ENCODE measurements around the gene WNK3. TPM values are rescaled to one million over a fixed set of nuclear protein-coding genes. Genes with fewer than 3 reads are reported as not detected.

The WNK3 gene
- polyA plus RNA-seq, 1 donor (not counting 4 experiments of a cell fraction or from before 2014, with no cell fraction given): 0.26 TPM

DNA sequence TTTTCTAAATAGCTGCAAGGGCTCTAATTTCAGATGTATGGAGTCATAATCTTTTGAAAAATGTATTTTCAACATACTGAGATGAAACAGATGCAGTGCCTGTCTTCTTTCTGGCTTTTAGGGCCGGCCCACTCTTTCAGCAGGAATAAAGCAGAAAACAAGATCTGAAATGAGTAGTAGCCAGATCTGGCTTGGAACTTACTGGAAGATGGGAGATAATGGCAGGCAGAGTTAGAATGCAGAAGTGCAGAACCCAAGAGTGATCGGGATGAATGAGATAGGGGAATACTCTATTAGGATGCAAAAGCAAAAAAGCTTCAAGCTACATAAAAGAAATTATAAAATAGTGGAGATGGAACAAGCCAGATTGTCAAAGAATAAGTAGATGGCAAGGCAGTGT lies 173.4 kb downstream of the WNK3 start:
- Histone ChIP-seq H3K4me1 (ENCODE audit: control insufficient read depth, extremely low read depth, insufficient read depth, low read length) (peaks cover 7% of the 10 kb centered on the region), H3K36me3 (ENCODE audit: control insufficient read depth in 2 of 2, extremely low read depth in 1 of 2, insufficient read depth in 2 of 2, low read length in 2 of 2) (no peaks in the 10 kb centered on the region), H3K27ac (ENCODE audit: control insufficient read depth, insufficient read depth, low read length) (no peak overlapping the region), H4K20me1 (ENCODE audit: control insufficient read depth, extremely low read depth, insufficient read depth, low read length) (no peaks in the 10 kb centered on the region), H3K27me3 (ENCODE audit: control insufficient read depth, extremely low read depth, insufficient read depth, low read length) (no peaks in the 10 kb centered on the region), H3K4me2 (ENCODE audit: control insufficient read depth, extremely low read depth, insufficient read depth, low read depth, low read length) (no peak overlapping the region), H3K9me3 (ENCODE audit: control insufficient read depth, low read depth, low read length) (no peaks in the 10 kb centered on the region), H3K79me2 (ENCODE audit: control insufficient read depth, insufficient read depth, low read length) (peaks cover 19% of the 10 kb centered on the region), H2AFZ (ENCODE audit: control insufficient read depth, low read length) (no peak overlapping the region), H3K9ac (ENCODE audit: control insufficient read depth, extremely low read depth, insufficient read depth, low read length) (no peak overlapping the region), H3K4me3 (ENCODE audit: control insufficient read depth in 2 of 3, extremely low read depth in 1 of 3, insufficient read depth in 2 of 3, low read depth in 1 of 3, low read length in 3 of 3) (no peak overlapping the region), H3K9me1 (ENCODE audit: control insufficient read depth, extremely low read depth, insufficient read depth, low read length) (no peaks in the 10 kb centered on the region)
- TF ChIP-seq EZH2 (IDR thresholded peaks at IDR 0.05; ENCODE audit: low read length): no peak
- TF ChIP-seq, protein P1, sequence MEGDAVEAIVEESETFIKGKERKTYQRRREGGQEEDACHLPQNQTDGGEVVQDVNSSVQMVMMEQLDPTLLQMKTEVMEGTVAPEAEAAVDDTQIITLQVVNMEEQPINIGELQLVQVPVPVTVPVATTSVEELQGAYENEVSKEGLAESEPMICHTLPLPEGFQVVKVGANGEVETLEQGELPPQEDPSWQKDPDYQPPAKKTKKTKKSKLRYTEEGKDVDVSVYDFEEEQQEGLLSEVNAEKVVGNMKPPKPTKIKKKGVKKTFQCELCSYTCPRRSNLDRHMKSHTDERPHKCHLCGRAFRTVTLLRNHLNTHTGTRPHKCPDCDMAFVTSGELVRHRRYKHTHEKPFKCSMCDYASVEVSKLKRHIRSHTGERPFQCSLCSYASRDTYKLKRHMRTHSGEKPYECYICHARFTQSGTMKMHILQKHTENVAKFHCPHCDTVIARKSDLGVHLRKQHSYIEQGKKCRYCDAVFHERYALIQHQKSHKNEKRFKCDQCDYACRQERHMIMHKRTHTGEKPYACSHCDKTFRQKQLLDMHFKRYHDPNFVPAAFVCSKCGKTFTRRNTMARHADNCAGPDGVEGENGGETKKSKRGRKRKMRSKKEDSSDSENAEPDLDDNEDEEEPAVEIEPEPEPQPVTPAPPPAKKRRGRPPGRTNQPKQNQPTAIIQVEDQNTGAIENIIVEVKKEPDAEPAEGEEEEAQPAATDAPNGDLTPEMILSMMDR (optimal IDR thresholded peaks at IDR 0.05 in 1 of 3, IDR thresholded peaks at IDR 0.05 in 1 of 3, conservative IDR thresholded peaks at IDR 0.05 in 1 of 3; ENCODE audit: extremely low read depth in 1 of 3, insufficient read depth in 2 of 3, low read length in 3 of 3): no peak
- FAIRE-seq: no peak
- DNase-seq (ENCODE audit: low read depth, low spot score): no peak
- dilution Hi-C loops (cut with MboI; ENCODE audit: extremely low pct_ligation_motif_present, low sequenced_read_pairs): no loop called here

DNA sequence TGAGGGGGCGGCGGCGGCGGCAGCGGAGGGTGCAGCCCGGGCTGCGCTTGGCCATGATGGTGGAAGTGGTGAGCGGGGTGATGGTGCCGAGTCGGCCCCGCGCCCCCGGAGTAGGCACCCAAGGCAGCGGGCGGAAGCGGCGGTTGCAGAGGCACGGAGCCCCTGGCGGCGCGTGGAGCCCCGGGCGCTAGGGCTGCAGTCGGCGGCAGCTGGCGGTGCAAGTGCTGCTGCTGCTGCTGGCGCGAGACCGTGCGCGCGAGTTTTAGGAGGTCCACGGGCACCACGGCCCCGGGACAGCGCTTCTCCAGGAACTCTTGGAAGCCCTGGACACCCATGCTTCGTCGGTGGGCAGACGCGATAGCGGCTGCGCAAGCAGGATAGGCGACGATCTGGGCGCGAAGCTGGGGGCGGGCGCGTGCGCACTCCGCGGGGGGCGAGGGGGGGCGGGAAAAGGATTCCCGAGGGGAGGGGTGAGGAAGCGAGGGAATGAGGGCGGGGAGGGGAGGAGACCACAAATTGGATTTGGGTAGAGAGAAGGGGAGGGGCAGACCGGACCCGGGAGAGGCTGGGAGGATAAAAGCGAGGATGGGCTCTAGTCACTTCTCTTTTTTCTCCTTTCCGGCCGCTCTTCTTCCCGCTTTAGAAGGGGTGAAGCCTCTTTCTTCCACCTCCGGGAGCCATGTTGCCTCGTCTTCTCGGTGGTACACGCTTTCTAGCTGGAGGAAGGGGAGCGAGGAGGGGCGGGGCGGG lies 174.8 kb downstream of the WNK3 start, which contains the start of gene FAM120C:
TSS of gene FAM120C (minus strand) at position 391 of the 750 bp plus-strand sequence. CDS start at position 335, 56 bp downstream.
- Histone ChIP-seq H3K27ac (ENCODE audit: control insufficient read depth, insufficient read depth, low read length) (peak within 1 kb of the TSS; percentile 78), H3K79me2 (ENCODE audit: control insufficient read depth, insufficient read depth, low read length) (peaks cover 27% of the 10 kb centered on the region)

More for the DNA sequence above, 174.8 kb downstream of the WNK3 start, which contains the start of gene FAM120C:
- H3K9me1 ChIP-seq (ENCODE audit: control insufficient read depth, extremely low read depth, insufficient read depth, low read length): no peaks in the 10 kb centered on the region
- no peaks in the 10 kb centered on the region for H3K36me3 ChIP-seq (ENCODE audit: control insufficient read depth in 2 of 2, extremely low read depth in 1 of 2, insufficient read depth in 2 of 2, low read length in 2 of 2)
- H3K27me3 ChIP-seq (ENCODE audit: control insufficient read depth, extremely low read depth, insufficient read depth, low read length): no peaks in the 10 kb centered on the region
- H3K4me3 ChIP-seq (ENCODE audit: control insufficient read depth in 2 of 3, extremely low read depth in 1 of 3, insufficient read depth in 2 of 3, low read depth in 1 of 3, low read length in 3 of 3): peak within 1 kb of the TSS; percentile 55 to 74 (median 55)
- H3K9ac ChIP-seq (ENCODE audit: control insufficient read depth, extremely low read depth, insufficient read depth, low read length): peak within 1 kb of the TSS; percentile 79
- dilution Hi-C loops (cut with MboI; ENCODE audit: extremely low pct_ligation_motif_present, low sequenced_read_pairs): no loop called here
- peaks cover 15% of the 10 kb centered on the region for H3K4me1 ChIP-seq (ENCODE audit: control insufficient read depth, extremely low read depth, insufficient read depth, low read length)
- no peak for FAIRE-seq
- no peaks in the 10 kb centered on the region for H3K9me3 ChIP-seq (ENCODE audit: control insufficient read depth, low read depth, low read length)
- no peak for DNase-seq (ENCODE audit: low read depth, low spot score)
- TF ChIP-seq EZH2 (IDR thresholded peaks at IDR 0.05; ENCODE audit: low read length): no peak
- peak within 1 kb of the TSS; percentile 92 for H3K4me2 ChIP-seq (ENCODE audit: control insufficient read depth, extremely low read depth, insufficient read depth, low read depth, low read length)
- H2AFZ ChIP-seq (ENCODE audit: control insufficient read depth, low read length): peak within 1 kb of the TSS; percentile 76
- H4K20me1 ChIP-seq (ENCODE audit: control insufficient read depth, extremely low read depth, insufficient read depth, low read length): no peaks in the 10 kb centered on the region
